GM19395 (cell line): ENCODE measurements around the gene ARHGAP45.

Experiments
- ATAC-seq: cut with Tn5 transposase; IDR thresholded peaks from one replicate; pipeline ENCODE4 v1.9.1; 2021; ENCODE audit warnings: mild to moderate bottlenecking, moderate library complexity; ENCODE audit not compliant: unreplicated experiment

The ARHGAP45 gene

GRCh38 chr19:1102407-1103131 lies 35.6 kb downstream of the ARHGAP45 start:
- ATAC-seq, result no peak

- peak; percentile 2 for ATAC-seq
These were observed 36.3 kb downstream of the ARHGAP45 start for GRCh38 chr19:1103132-1103707.

GRCh38 chr19:1103708-1104310 lies 36.8 kb downstream of the ARHGAP45 start, which contains the start of gene GPX4:
Gene GPX4 (plus strand): TSS chr19:1103994. CDS start chr19:1104044, 50 bp downstream.
- ATAC-seq, result peak; percentile 53

- ATAC-seq, result peak; percentile 33
These were observed 37.5 kb downstream of the ARHGAP45 start for GRCh38 chr19:1104311-1105007.

- no peak for ATAC-seq
These were observed 38.3 kb downstream of the ARHGAP45 start for GRCh38 chr19:1105008-1105872.

GRCh38 chr19:1105873-1106840 lies 39.2 kb downstream of the ARHGAP45 start:
- ATAC-seq, result no peak

- ATAC-seq, result no peak
These were observed 40.1 kb downstream of the ARHGAP45 start for GRCh38 chr19:1106841-1107660.

- no peak for ATAC-seq
These were observed 40.8 kb downstream of the ARHGAP45 start for GRCh38 chr19:1107661-1108261.

- ATAC-seq, result no peak
These were observed 41.5 kb downstream of the ARHGAP45 start for GRCh38 chr19:1108291-1109031.

- ATAC-seq, result no peak
These were observed 42.1 kb downstream of the ARHGAP45 start for GRCh38 chr19:1109032-1109551.

- ATAC-seq, result no peak
These were observed 43.0 kb downstream of the ARHGAP45 start for GRCh38 chr19:1109697-1110671.

GRCh38 chr19:1110809-1111640 lies 44.1 kb downstream of the ARHGAP45 start:
- ATAC-seq, result no peak

GRCh38 chr19:1111641-1112267 lies 44.8 kb downstream of the ARHGAP45 start:
- no peak for ATAC-seq

- no peak for ATAC-seq
These were observed 45.5 kb downstream of the ARHGAP45 start for GRCh38 chr19:1112268-1113029.
